Cardiac muscle cell (in vitro differentiated cells and primary cell): ENCODE results near the gene SLC39A2. TPM values are rescaled to one million over a fixed set of nuclear protein-coding genes. Genes with fewer than 3 reads are reported as not detected.
A peak's percentile ranks its signal among the peaks of the same experiment; 100 is the strongest.

Experiments
- DNase-seq, 2 donors: peaks; one replicate each; pipeline versions ENCODE4 v3.0.0 to v3.0.0-alpha.2; 2010 to 2017; ENCODE audit warnings: low read depth in 1 of 2, low spot score in 1 of 2
- H3K27ac ChIP-seq: fragments of 200-600 bp; sonication (generic); 2 replicates; pipeline ENCODE4 v1.5.1; 2016
- H3K27me3 ChIP-seq: fragments of 200-600 bp; sonication (generic); 2 replicates; pipeline ENCODE4 v1.6.0; 2016; ENCODE audit warnings: control low read depth
- H3K36me3 ChIP-seq: fragments of 200-600 bp; sonication (generic); 2 replicates; pipeline ENCODE4 v1.5.1; 2016; ENCODE audit warnings: control low read depth
- H3K4me1 ChIP-seq: fragments of 200-600 bp; sonication (generic); 2 replicates; pipeline ENCODE4 v1.8.1; 2017; ENCODE audit warnings: low read depth, mild to moderate bottlenecking, mixed run types
- H3K4me3 ChIP-seq: fragments of 200-600 bp; sonication (generic); 2 replicates; pipeline ENCODE4 v1.5.1; 2016; ENCODE audit warnings: mild to moderate bottlenecking
- H3K9me3 ChIP-seq: fragments of 200-600 bp; sonication (generic); 2 replicates; pipeline ENCODE4 v1.5.1; 2017; ENCODE audit warnings: low read depth, mild to moderate bottlenecking, control low read depth
- CTCF ChIP-seq: IDR thresholded peaks from 2 replicates; pipeline ENCODE4 v1.5.1; 2012; ENCODE audit warnings: low read depth, mild to moderate bottlenecking, low read length
- polyA plus RNA-seq: library from polyadenylated mRNA; unstranded; fragments of >200 nt; fragmentation: Nextera tagmentation; extraction: Ambion mirVana; gene quantifications from 2 replicates; pipeline ENCODE4 v1.2.1, GENCODE V29; 2016
- total RNA-seq: library from RNA; depleted of rRNA; stranded (reverse); fragments of >200 nt; gene quantifications from 2 replicates; pipeline ENCODE4 v1.2.3, GENCODE V29; 2016

Gene SLC39A2
- total and polyA plus RNA-seq, 2 experiments from 2014 or later, result not detected

GRCh38 chr14:20989787-20990600, 9.1 kb upstream of the SLC39A2 start, which contains the start of gene METTL17:
TSS of gene METTL17 (plus strand) at chr14:20989980. CDS start at chr14:20990003, 23 bp downstream.
- H3K27me3 ChIP-seq, result no peaks in the 10 kb centered on the region
- H3K27ac ChIP-seq, result peak within 1 kb of the TSS; percentile 87
- no peaks in the 10 kb centered on the region for H3K9me3 ChIP-seq
- DNase-seq, result peak; percentile 97 to 99
- H3K4me3 ChIP-seq, result peak within 1 kb of the TSS; percentile 58
- H3K4me1 ChIP-seq, result peaks cover 7% of the 10 kb centered on the region
- peaks cover 24% of the 10 kb centered on the region for H3K36me3 ChIP-seq
- peak; percentile 37 for TF ChIP-seq CTCF

DNA sequence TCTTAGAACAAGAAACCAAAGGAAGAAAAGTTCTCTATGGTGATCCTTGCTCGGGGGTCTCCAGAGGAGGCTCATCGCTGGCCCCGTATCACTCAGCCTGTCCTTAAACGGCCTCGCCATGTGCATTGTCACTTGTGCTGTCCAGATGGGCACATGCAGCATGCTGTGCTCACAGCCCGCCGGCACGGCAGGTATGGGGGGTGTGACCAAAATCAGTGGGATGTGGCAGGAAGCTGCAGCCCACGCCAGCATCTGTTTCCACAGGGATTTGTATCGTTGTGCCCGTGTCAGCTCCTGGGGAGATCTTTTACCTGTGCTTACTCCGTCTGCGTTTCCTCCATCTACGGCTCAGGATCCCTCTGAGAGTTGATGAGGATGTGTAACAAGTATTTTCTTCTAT, 2.6 kb upstream of the SLC39A2 start:
- Histone ChIP-seq H3K4me1 (peaks cover 10% of the 10 kb centered on the region), H3K27ac (no peak overlapping the region), H3K36me3 (peaks cover 43% of the 10 kb centered on the region), H3K27me3 (no peaks in the 10 kb centered on the region), H3K4me3 (no peak overlapping the region), H3K9me3 (no peaks in the 10 kb centered on the region)
- no peak for DNase-seq
- no peak for TF ChIP-seq CTCF

DNA sequence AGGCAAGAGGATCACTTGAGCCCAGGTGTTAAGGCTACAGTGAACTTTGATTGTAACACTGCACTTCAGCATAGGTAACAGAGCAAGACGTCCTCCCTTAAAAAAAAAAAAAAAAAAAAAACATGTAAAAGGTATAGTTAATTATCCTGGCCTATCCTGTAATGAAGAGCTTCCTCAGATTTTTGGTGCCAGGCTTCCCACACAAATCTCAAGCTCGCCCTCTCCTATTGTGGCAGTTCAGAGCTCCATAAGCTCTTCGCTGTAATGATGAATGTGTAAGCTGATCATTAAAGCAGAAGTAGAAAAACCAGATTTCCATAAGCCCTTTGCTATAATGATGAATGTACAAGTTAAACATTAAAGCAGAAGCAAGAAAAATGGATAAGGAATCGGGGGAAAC, 2.0 kb upstream of the SLC39A2 start:
- Histone ChIP-seq H3K4me1 (peaks cover 10% of the 10 kb centered on the region), H3K36me3 (peaks cover 43% of the 10 kb centered on the region), H3K4me3 (no peak overlapping the region), H3K9me3 (no peaks in the 10 kb centered on the region), H3K27me3 (no peaks in the 10 kb centered on the region), H3K27ac (no peak overlapping the region)
- no peak for DNase-seq
- no peak for TF ChIP-seq CTCF

DNA sequence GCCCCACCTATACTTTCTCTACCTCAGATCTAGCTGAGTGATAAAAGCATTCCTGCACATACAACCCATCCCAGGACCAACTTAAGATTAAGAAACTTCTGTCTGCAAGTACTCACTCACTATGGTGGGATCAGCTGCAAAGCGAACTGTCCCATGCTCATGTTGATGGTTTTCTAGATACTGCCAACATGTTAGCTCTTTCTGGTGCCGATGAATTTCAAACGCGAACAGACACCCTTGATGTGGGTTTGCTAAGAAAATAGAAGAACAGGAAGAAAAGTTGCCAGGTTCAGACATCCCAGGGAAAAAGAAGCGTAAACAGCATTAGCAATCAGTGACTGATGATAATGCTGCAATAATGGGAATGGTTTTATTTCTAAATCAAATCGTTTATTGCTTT, 1.5 kb upstream of the SLC39A2 start:
- Histone ChIP-seq H3K36me3 (peaks cover 39% of the 10 kb centered on the region), H3K27ac (no peak overlapping the region), H3K4me1 (peaks cover 10% of the 10 kb centered on the region), H3K4me3 (no peak overlapping the region), H3K9me3 (no peaks in the 10 kb centered on the region), H3K27me3 (no peaks in the 10 kb centered on the region)
- TF ChIP-seq CTCF, result no peak
- no peak for DNase-seq

GRCh38 chr14:20998139-20998538, 954 bp upstream of the SLC39A2 start:
- Histone ChIP-seq H3K9me3 (no peaks in the 10 kb centered on the region), H3K27ac (no peak overlapping the region), H3K4me3 (no peak overlapping the region), H3K4me1 (peaks cover 10% of the 10 kb centered on the region), H3K27me3 (no peaks in the 10 kb centered on the region), H3K36me3 (peaks cover 33% of the 10 kb centered on the region)
- no peak for DNase-seq
- no peak for TF ChIP-seq CTCF
